Left lung (tissue), 10 donors: ENCODE results near the gene ARFRP1. TPM values are rescaled to one million over a fixed set of nuclear protein-coding genes. Genes with fewer than 3 reads are reported as not detected.

Experiments
- ATAC-seq: fragments of 200-7000 bp; cut with Tn5 transposase; one replicate; pipeline ENCODE4 v1.9.1; 2020; ENCODE audit warnings: moderate library complexity
- DNase-seq, 4 donors: peaks; one replicate each; pipeline ENCODE4 v3.0.0-alpha.2; 2013 to 2020
- H3K27ac ChIP-seq, 2 donors: fragments of 200-600 bp; sonication (generic) in 1 of 2; one replicate each; pipeline versions ENCODE4 v1.5.0 to v1.8.0; 2020 to 2021
- H3K27me3 ChIP-seq, 2 donors: fragments of 200-600 bp; sonication (generic) in 1 of 2; one replicate each; pipeline versions ENCODE4 v1.5.0 to v1.8.0; 2020 to 2021
- H3K36me3 ChIP-seq, 2 donors: fragments of 200-600 bp; sonication (generic) in 1 of 2; one replicate each; pipeline versions ENCODE4 v1.5.0 to v1.8.0; 2020 to 2021
- H3K4me1 ChIP-seq, 2 donors: fragments of 200-600 bp; one replicate each; pipeline ENCODE4 v1.8.0; 2021
- H3K4me3 ChIP-seq, 2 donors: fragments of 200-600 bp; sonication (generic) in 1 of 2; one replicate each; pipeline versions ENCODE4 v1.5.0 to v1.8.0; 2020 to 2021; ENCODE audit warnings: mild to moderate bottlenecking in 1 of 2
- H3K9me3 ChIP-seq, 2 donors: fragments of 200-600 bp; sonication (generic) in 1 of 2; one replicate each; pipeline versions ENCODE4 v1.5.0 to v1.8.0; 2020 to 2021
- intact Hi-C, 2 donors: fragments of 100-400 bp; cut with DNase I; formaldehyde crosslinking; loops; one replicate each; pipeline versions ENCODE4 v1.11.2 to v1.14.2; 2022
- polyA plus RNA-seq, 6 donors: library from polyadenylated mRNA; unstranded; fragments of 120-200 nt; gene quantifications; one replicate each; pipeline ENCODE4 v1.2.1, GENCODE V29; 2013; ENCODE audit not compliant: insufficient read length in 6 of 6
- total RNA-seq, 2 donors: library from RNA; stranded (reverse); fragmentation: NEBNext Ultra II Directional; extraction: Animal tissue kit (Norgen Biotek cat#: 25700); gene quantifications; one replicate each; pipeline ENCODE4 v1.2.1, GENCODE V29; 2021
- TF ChIP-seq, protein P1 (sequence below), 2 donors: fragments of 200-600 bp; sonication (generic) in 1 of 2; IDR thresholded peaks; one replicate each; pipeline versions ENCODE4 v1.5.0 to v1.8.0; 2021; ENCODE audit warnings: antibody characterized with exemption in 2 of 2
- donor health status: DM: no; HTN: yes; CAD: no.
- donor health status: DM: no; HTN: no; CAD: no.

Gene ARFRP1
- total and polyA plus RNA-seq, 8 donors = 29.1 to 46.9 (median 32.8) TPM

DNA sequence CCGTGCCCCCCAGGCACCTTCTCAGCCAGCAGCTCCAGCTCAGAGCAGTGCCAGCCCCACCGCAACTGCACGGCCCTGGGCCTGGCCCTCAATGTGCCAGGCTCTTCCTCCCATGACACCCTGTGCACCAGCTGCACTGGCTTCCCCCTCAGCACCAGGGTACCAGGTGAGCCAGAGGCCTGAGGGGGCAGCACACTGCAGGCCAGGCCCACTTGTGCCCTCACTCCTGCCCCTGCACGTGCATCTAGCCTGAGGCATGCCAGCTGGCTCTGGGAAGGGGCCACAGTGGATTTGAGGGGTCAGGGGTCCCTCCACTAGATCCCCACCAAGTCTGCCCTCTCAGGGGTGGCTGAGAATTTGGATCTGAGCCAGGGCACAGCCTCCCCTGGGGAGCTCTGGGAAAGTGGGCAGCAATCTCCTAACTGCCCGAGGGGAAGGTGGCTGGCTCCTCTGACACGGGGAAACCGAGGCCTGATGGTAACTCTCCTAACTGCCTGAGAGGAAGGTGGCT lies 10.4 kb downstream of the ARFRP1 start:
- TF ChIP-seq, protein P1, sequence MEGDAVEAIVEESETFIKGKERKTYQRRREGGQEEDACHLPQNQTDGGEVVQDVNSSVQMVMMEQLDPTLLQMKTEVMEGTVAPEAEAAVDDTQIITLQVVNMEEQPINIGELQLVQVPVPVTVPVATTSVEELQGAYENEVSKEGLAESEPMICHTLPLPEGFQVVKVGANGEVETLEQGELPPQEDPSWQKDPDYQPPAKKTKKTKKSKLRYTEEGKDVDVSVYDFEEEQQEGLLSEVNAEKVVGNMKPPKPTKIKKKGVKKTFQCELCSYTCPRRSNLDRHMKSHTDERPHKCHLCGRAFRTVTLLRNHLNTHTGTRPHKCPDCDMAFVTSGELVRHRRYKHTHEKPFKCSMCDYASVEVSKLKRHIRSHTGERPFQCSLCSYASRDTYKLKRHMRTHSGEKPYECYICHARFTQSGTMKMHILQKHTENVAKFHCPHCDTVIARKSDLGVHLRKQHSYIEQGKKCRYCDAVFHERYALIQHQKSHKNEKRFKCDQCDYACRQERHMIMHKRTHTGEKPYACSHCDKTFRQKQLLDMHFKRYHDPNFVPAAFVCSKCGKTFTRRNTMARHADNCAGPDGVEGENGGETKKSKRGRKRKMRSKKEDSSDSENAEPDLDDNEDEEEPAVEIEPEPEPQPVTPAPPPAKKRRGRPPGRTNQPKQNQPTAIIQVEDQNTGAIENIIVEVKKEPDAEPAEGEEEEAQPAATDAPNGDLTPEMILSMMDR (IDR thresholded peaks at IDR 0.05) = no peak
- intact Hi-C loops = no loop called here
- no peak for ATAC-seq
- Histone ChIP-seq H3K36me3 (peaks cover 0 to 39% of the 10 kb centered on the region in 2 donors), H3K27me3 (peaks cover 0 to 10% of the 10 kb centered on the region in 2 donors), H3K4me3 (peak overlapping the region in 1 of 2 donors; percentile 40), H3K9me3 (no peaks in the 10 kb centered on the region), H3K4me1 (peaks cover 12 to 52% of the 10 kb centered on the region in 2 donors), H3K27ac (peak overlapping the region in 1 of 2 donors; percentile 82)
- no peak for DNase-seq

DNA sequence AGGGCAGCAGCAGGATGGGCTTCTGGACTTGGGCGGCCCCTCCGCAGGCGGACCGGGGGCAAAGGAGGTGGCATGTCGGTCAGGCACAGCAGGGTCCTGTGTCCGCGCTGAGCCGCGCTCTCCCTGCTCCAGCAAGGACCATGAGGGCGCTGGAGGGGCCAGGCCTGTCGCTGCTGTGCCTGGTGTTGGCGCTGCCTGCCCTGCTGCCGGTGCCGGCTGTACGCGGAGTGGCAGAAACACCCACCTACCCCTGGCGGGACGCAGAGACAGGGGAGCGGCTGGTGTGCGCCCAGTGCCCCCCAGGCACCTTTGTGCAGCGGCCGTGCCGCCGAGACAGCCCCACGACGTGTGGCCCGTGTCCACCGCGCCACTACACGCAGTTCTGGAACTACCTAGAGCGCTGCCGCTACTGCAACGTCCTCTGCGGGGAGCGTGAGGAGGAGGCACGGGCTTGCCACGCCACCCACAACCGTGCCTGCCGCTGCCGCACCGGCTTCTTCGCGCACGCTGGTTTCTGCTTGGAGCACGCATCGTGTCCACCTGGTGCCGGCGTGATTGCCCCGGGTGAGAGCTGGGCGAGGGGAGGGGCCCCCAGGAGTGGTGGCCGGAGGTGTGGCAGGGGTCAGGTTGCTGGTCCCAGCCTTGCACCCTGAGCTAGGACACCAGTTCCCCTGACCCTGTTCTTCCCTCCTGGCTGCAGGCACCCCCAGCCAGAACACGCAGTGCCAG lies 11.0 kb downstream of the ARFRP1 start, which contains the start of gene TNFRSF6B:
TNFRSF6B (plus strand) TSS at position 25 of the 729 bp plus-strand sequence; CDS start at position 141, 116 bp downstream.
- Histone ChIP-seq H3K27ac (peak within 1 kb of the TSS in 1 of 2 donors; percentile 82), H3K27me3 (peaks cover 0 to 10% of the 10 kb centered on the region in 2 donors), H3K36me3 (peaks cover 0 to 39% of the 10 kb centered on the region in 2 donors), H3K9me3 (no peaks in the 10 kb centered on the region), H3K4me1 (peaks cover 12 to 53% of the 10 kb centered on the region in 2 donors), H3K4me3 (peak within 1 kb of the TSS; percentile 7 to 40)
- DNase-seq (peak in 1 of 4 donors; percentile 81), ATAC-seq (no peak)
- TF ChIP-seq, protein P1 (IDR thresholded peaks at IDR 0.05) = no peak
- intact Hi-C loops = no loop called here

DNA sequence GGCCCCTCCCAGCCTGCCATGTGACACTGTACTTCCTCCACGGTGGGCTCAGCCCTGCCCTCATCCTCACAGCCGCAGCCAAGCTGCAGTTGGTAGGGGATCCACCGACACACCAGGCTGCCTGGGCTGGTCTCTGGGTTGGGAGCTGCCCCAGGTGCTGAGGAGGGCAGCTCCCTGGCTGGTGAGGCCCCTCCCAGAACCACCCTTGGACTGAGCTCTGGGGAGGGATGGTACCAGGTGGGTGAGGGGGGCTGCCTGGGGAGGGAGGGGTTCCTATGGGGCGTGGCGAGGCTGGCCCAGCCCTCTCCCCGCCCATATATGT lies 11.5 kb downstream of the ARFRP1 start:
- peak in 1 of 4 donors; percentile 77 for DNase-seq
- Histone ChIP-seq H3K9me3 (no peaks in the 10 kb centered on the region), H3K4me1 (peaks cover 12 to 56% of the 10 kb centered on the region in 2 donors), H3K4me3 (peak overlapping the region in 1 of 2 donors; percentile 40), H3K27me3 (peaks cover 0 to 10% of the 10 kb centered on the region in 2 donors), H3K27ac (peak overlapping the region in 1 of 2 donors; percentile 82), H3K36me3 (peaks cover 0 to 40% of the 10 kb centered on the region in 2 donors)
- TF ChIP-seq, protein P1 (IDR thresholded peaks at IDR 0.05) = no peak
- ATAC-seq = peak; percentile 2
- intact Hi-C loops = no loop called here

DNA sequence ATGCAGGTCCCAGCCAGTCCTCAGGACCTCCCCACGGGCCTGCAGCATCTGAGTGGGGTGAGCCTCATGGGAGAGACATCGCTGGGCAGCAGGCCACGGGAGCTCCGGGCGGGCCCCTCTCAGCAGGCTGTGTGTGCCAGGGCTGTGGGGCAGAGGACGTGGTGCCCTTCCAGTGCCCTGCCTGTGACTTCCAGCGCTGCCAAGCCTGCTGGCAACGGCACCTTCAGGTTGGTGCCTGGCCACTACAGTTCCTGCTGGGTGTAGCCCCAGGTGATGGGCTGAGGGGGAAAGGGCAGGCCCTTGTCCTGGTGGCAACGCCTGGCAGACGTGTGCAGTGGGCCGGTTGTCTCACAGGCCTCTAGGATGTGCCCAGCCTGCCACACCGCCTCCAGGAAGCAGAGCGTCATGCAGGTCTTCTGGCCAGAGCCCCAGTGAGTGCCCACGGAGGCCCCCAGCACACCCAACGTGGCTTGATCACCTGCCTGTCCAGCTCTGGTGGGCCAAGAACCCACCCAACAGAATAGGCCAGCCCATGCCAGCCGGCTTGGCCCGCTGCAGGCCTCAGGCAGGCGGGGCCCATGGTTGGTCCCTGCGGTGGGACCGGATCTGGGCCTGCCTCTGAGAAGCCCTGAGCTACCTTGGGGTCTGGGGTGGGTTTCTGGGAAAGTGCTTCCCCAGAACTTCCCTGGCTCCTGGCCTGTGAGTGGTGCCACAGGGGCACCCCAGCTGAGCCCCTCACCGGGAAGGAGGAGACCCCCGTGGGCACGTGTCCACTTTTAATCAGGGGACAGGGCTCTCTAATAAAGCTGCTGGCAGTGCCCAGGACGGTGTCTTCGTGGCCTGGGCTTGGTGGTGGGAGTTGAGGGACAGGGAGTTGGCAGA lies 12.1 kb downstream of the ARFRP1 start:
- Histone ChIP-seq H3K27me3 (peaks cover 0 to 10% of the 10 kb centered on the region in 2 donors), H3K4me1 (peaks cover 12 to 56% of the 10 kb centered on the region in 2 donors), H3K4me3 (no peak overlapping the region), H3K9me3 (no peaks in the 10 kb centered on the region), H3K27ac (peak overlapping the region in 1 of 2 donors; percentile 82), H3K36me3 (peaks cover 0 to 42% of the 10 kb centered on the region in 2 donors)
- DNase-seq (peak in 1 of 4 donors; percentile 60), ATAC-seq (no peak)
- intact Hi-C loops = no loop called here
- TF ChIP-seq, protein P1 (IDR thresholded peaks at IDR 0.05) = no peak
